GM21529 (cell line): ENCODE results near the gene LTBP2.

ENCODE experiments used
- ATAC-seq: cut with Tn5 transposase; IDR thresholded peaks from one replicate; pipeline ENCODE4 v1.9.1; 2021; ENCODE audit not compliant: unreplicated experiment

LTBP2 gene

DNA sequence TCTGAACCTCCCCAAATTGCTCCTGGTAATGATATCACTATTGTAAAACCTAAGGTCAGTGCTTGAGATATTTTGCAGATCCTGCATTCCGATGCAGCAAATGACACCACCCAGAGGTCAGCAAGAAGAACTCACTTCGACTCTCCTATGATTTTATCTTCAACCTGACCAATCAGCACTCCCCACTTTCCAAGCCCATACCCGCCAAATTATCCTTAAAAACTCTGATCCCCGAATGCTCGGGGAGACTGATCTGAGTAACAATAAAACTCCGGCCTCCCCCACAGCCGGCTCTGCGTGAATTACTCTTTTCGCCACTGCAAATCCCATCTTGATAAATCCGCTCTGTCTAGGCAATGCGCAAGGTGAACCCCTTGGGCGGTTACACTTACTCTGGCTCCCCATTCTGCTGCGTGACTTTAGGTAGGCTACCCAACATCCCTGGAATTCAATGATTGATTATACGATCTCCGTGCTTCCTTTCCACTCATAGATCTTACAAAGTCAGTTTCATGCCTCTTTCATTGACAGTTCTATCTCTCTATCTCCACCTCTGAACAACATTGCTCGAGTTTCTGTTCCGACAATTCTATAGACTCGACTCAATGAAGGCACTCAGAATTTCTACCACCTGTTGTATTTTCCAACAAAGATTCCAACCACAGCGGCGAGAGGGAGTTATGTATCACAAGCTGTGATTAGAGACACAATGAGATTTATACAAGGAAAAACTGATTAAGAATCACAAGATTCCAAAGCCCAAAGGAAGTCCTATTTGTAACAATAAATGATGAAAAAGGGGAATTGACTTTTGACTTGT, 119.9 kb downstream of the LTBP2 start:
- no peak for ATAC-seq

DNA sequence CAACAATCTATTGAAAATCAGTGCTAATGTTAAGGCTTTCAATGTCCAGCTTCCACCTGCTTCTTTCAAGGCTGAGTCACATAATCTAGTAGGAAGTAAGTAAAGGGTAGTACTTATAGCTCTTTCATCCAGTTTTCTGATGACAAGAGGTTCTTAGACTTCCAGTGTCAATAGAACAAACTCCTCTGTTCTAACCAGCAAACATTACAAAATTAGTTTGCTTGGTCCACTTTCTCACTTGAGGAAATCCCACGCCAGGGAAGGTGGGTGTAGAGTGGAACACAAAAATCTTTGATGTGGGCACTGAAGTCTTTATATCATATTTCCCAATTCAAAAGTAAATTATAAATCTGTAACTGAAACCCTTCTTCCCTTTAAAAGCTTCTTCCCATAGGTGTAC, 121.6 kb downstream of the LTBP2 start:
- ATAC-seq, result no peak

DNA sequence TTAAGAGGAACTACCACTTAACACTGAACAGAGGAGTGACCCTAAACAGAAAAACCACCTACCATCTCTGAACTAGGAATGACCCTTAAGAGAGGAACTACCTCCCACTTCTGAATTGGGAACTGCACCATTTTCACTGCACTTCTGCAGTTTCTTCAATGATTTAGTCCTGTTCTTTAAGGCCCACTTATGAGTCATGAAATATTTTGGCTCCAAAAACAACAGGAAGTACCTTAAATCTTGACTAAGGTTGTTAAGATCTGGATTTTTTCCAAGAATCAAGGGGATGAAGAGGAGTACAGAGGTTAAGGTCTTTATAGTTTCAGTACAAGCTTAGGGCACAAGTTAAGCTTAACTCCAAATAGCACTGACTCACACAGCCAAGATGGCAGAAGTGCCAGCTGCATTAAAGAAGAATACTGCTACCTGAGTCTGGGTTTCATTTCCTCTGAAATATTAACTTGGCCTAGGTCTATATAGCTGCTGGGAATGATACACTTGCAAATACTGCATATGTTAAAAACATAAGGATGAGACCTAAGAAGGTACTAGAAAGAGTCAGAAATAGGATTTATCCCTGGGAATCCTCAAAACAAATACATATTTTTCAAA, 123.1 kb downstream of the LTBP2 start:
- ATAC-seq, result no peak

DNA sequence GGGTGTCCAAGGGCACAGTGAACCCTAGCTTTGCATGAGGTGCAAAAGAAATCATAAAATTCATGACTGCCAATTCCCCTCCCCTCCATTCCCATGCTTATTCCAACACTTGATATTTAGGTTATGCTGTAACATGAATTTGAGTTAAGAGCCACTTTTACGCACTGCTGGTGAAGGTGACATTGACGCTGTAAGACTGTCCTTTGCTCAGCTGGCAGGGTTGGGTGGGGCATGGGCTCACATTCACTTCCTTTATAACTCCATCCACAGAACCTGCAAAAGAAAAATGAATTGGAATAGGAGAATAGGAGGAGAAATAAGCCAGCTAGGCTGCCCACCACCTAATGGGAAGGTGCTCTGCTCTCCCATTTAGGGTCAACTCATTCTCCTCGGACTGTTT, 125.9 kb downstream of the LTBP2 start:
- no peak for ATAC-seq

DNA sequence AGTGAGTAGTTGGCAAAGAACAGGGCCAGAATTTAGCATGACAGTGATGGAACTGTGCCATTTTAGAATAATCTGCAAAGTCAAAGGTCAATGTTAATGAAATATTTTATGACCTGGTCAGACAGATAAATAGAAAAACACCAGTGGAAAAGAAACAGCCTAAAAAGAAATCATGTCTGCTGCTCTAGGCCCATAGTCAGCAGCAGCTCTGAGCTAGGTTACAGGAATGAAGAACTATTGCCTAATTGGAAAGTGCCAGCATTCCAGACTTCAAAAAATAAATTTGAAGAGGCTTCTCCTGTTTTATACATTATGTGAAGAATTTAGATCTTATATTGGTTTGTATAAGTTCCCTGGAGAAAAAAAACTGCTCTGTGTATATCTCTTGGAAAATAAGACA, 128.7 kb downstream of the LTBP2 start:
- no peak for ATAC-seq

DNA sequence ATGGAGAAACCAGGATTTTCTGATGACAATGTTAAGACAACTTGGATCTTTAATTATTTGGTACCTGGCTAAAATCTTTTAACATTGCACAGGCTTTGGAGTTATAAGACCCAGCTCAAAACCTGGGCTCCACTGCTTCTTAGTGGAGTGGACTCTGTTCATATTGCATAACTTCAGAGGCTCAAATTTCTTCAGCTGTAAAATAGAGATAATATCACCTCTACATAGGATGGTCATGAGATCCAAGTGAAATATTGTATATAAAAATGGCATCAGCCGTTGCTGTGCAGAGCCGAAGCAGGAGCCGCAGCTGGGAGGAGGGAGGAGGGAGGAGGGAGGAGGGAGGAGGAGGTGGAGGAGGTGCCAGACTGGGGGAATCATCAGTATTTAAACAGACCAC, 129.5 kb downstream of the LTBP2 start:
- no peak for ATAC-seq

DNA sequence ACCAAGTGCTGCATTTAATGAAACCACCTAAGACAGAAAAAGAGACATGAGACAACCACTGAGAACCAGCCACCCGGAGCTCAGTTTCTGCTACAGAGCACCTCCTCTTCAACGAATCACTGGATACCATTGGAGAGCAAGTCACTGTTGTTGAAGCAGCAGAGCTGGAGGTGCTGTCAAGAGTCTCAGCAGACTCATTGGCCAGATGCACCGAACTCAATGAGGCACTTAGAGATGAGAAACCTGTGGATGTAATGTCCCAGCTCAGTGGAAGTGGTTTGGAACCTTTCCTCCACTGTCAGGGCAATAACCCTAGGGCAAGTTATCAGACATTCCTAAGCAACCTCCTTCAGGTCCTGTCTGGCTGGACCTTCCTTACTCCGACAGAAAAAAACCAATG, 132.0 kb downstream of the LTBP2 start:
- ATAC-seq, result no peak

DNA sequence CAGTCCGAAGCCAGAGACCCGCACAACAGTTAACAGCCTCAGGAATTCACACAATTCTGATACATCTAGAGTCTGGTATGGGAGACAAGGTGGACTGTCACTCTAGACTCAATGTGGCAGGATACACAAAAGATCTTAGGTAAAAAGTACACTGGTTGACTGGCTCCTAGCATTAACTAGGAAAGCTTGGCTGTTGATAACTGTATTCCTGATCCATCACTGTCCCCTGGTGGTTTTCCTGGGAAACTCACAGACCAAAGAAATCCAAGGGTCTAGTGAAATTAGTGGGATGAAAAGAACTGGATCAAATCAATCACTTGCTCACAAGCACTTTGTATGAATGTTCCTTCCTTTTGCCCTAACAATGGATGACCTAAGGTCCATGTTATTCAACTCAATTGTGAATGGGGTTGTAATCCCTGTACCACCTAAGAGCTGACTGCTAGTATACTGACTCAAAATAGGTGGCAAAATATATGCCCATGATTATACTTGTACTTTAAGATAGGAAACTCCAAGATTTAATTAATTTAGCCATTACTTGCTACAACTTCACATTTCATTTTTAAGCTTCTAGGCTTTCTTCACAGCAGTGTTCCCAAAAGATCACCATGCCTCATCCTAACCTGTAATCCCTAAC, 132.9 kb downstream of the LTBP2 start:
- no peak for ATAC-seq

DNA sequence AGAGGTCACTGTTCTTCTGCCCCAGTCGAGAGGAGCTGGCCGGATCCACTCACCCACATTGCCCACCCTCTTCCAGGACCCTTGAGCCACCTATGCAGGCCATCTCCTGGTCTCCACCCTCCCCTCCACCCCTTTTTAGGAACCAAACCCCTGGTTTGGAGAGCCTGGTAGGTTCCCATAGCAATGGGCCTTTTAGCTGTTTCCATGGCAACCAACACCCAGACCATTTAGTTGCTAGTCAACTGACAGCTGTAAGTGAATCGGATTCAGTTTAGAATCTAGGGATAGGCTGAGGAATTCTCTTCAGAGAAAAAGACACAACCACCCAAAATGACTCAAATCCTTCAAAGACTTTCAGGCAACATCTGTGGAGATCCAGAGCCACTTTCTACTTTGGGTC, 135.4 kb downstream of the LTBP2 start:
- no peak for ATAC-seq

DNA sequence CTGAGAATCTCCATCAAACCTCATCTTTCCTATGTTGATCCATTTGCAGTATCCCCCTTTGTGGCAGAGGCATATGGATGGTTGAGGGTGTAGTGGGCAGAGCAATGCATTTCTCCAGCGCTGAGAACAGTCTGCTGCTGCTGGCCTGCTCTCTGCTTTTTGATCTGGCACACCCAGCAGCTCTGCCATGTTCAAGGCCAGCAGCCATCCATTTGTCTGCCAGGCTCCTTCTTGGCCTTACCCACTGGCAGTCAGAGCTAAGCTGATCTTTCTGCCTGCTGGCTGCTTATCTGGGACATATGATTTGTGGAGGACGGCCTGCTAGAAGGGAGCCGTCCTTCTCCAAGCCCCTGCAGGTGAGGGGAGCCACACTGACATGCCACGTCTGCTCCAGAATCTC, 135.9 kb downstream of the LTBP2 start:
- no peak for ATAC-seq

DNA sequence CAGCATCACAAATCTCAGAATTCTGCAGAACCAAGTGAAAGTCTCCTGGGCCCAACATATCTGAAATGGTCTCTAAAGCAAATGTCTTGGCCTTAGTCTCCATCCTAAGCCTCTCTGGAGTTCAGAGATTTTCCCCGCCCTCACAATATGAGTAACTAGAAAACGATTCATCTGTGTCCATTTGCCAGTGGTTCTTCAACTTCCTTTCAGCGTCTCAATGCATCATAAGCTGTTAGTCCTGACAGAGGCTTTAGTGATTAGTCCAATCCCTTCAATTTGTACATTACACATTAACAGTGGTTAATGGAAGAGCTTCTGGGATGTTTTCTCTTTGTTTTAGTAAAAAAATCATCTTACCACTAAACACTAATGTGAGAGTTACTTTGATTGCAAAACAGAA, 136.4 kb downstream of the LTBP2 start:
- ATAC-seq, result no peak

DNA sequence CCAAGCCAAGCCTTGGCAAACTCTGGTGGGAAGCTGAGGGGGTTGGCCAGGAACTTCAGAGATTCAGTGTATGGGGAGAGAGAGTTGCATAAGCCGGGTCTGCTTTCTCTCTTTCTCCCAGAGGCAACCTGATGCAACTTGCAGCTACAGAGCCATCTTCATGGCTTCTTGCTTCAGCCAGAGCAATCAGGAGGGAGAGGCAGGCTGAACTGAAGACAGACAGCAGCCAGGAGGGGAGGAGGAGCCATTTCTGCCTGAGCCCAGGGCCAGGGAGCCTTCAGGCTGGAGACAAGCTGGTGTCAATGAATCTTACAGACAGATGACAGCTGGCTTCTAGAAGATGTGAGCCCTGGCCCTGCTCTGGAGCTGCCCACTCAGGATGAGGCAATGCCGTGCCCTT, 137.7 kb downstream of the LTBP2 start:
- no peak for ATAC-seq

DNA sequence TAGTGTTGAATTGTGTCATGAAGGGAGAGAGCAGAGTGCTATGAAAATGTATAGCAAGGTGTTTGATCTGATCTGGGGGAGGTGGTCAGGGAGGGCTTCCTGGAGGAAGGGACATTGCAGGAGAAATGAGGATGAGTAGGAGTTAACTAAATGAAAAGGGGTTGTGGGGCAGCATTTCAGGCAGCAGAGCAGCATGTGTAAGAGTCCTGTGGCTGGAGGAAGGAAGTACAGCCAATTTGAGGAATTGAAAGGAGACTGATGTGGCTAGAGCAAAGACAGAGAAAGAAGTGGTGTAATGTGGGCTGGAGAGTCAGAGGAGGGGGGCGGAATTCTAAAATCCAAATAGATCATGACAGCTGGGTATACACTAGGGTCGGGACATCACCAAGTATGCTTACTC, 139.4 kb downstream of the LTBP2 start:
- ATAC-seq, result no peak

DNA sequence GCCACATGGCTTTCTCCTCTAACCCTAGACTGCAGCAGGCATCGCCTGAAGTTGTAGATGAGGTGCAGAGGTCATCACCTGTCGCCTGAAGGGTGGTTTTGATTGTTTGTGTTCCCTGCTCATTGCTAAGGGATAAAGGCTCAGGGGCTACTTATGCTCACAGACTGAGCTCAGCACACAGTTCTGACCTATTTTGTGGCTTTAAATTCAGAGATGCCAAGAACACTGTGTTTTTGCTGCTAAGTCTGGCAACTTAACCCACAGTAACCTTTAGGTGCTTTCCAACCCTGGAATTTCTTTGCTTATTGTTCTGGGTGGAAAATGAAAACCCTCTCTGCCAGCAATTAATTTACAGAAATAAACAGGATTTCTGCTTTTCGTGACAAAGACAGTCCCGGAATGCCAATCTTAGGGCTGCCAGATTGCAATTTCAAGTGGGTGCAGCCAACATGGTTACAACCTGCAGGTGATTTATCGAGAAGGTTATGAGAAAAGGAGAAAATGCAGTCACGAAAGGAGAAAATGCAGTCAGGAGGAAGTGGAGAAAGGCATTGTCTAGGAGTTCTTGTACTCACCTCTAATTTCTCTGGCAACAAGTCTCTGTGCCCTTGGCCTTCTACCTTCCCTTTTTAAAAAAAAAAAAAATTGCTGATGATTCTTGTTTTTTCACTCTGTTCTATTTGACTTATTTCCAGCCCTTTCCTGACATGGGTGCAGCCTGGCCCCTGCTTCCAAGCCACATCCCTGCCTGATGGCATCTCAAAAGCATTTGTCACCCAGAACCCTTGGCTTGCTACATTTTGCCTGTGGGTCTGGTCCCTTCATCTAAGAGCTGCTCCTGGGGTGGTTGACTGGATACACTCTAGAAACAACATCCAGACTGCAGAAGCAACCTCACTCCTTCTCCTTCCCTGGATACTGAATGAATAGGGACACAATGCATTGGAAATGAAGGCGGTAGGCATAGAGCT, 142.2 kb downstream of the LTBP2 start:
- ATAC-seq, result no peak

DNA sequence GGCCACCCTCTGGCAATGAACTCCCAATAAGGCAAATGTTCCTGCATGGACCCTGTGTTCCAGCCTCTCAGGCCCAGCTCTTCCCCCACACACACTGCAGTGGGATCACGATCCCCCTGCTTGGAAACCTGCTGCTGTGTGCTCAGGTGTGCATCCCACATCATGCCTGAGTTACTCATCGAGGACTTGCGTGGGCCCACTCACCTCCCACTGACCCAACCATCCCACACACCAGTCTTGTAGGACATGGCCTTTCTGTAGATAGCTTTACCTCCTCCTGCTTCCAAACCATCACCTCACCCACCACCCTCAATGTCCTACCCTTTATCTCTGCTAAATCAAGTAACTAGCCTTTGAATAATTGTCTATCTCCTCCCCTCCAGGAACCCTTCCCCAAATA, 143.5 kb downstream of the LTBP2 start:
- ATAC-seq, result no peak

DNA sequence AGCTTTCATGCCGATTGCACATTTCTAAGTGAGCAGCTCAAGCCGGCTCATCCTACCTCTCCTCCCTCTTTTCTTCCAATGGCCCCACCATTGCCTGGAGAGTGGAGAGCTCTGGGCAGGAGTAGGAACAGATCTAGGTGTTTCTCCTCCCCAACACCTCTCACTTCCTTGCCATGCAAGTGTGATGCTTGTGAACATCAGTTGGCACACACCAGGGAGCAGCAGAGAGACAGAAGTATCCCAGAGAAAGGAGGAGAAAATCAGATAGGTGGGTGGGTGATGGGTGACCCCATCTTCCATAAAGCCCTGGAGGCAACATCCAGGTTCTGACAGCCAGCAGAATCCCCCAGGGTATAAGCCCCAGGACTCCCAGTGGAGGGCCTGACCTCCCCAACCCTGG, 146.7 kb downstream of the LTBP2 start:
- no peak for ATAC-seq

DNA sequence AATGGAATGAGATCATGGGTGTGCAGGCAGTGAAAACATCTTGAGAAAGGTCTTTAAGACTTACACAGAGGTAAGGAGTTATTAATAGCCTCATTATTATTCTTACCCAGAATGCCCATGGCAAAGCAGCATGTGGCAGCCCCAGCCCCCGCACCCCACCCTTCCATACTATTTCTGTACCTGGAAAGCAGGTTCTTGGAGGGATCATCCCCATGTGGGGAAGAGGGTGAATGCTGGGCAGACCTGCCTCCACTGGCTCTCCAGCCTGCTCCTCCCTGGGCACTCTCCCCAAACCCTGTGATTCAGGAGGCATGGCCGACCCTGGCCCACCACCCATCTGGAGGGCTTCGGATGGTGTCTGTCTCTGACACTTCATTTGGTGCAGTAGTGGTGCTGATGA, 147.3 kb downstream of the LTBP2 start:
- no peak for ATAC-seq

DNA sequence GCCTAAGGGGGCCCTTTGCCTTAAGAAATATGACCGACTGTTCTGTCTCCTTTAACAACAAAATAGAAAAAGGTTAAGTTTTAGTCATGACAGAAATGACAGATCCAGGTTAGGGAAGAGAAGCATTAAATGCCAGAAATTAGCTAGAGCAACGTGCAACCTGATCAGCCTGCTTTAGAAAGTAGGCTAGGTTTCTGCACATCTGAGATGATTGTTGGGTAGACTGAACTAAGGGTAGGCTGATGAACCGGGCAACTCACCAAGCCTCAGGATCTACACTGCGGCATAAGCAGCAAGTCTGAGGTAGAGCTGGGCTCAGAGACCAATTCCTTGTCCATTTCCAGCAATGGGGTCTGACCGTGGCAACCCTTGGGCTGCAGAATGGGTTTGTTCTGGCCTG, 148.3 kb downstream of the LTBP2 start:
- ATAC-seq, result no peak

DNA sequence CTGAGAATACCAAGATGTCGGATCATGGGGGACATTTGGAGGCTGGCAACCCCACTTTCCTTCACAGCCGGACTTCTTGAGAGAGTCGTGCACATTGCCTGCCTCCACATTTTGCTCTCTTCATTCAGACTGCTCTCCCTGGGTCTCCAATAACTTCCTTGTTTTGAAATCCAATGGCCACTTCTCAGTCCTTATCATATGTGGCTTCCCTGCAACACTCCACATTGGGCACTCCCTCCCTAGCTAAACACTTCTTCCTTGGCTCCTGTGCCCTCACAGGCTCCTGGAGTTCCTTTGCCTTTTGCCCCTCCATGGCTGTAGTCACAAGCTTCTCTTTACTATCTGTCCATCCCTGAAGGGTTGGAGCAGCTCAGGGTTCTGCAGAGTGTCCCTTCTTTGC, 149.0 kb downstream of the LTBP2 start:
- ATAC-seq, result no peak

DNA sequence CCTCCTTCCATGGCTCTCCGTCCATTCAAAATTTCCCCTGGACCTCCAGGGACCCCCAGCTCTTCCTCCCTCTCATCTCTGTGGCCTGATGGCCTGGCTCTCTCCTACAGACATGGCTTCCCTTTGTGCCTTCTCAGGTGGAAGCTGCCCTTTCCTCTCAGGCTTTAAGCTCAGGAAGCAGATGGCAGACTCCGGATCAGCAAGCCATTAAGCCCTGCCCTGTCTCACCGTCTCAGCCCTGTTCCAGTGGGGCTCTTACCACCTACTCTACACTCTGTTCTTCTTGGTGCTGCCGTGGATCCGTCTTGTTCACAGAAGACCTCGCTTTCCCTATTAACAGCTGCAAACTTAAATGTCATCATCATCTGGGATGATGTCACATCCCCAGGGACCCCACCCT, 152.1 kb downstream of the LTBP2 start:
- no peak for ATAC-seq

DNA sequence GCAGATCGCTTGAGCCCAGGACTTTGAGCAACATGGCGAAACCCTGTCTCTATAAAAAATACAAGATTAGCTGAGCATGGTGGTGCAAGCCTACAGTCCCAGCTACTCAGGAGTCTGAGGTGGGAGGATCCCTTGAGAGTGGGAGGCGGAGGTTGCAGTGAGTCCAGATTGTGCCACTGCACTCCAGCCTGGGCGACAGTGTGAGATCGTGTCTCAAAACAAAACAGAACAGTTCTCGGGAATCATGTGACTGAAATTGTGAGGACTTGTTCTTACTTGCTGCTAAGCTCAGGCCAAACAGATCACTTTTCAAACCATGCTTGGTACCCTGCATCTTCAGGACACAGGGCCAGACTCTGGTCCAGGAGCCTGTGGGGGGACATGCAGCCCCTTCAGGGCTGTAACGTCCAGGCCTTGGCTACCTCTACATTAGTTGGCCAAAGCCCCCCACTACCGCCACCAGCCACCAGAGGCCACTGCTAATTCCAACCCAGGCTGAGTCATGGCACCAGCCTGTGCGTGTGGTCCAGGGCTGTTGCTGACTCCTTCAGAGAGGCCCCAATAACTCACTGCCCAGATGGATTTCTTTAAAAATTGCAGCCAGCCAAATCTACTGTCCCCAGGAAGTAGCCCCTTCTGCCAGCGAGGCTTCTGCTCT, 152.6 kb downstream of the LTBP2 start:
- no peak for ATAC-seq
